Natural killer cell (primary cell): ENCODE measurements around the gene PHIP. TPM values are rescaled to one million over a fixed set of nuclear protein-coding genes. Genes with fewer than 3 reads are reported as not detected.
A peak's percentile ranks its signal among the peaks of the same experiment; 100 is the strongest.

Experiments
- ATAC-seq, 3 donors: fragments of 150-1000 bp in 2 of 3; fragments of 200-7000 bp in 1 of 3; cut with Tn5 transposase; 1 replicate in 1 of 3; 2 replicates in 2 of 3; pipeline ENCODE4 v1.10.0; 2021; ENCODE audit warnings: mild to moderate bottlenecking in 2 of 3, moderate library complexity in 2 of 3
- DNase-seq, 2 donors: peaks; one replicate each; pipeline versions ENCODE4 v3.0.0 to v3.0.0-alpha.2; 2013 to 2021; ENCODE audit warnings: mixed read lengths in 1 of 2
- H3K27ac ChIP-seq: one replicate; pipeline ENCODE4 v1.5.1; 2013; ENCODE audit warnings: mild to moderate bottlenecking, low read length
- H3K27me3 ChIP-seq: one replicate; pipeline ENCODE4 v1.6.1; 2013; ENCODE audit warnings: low read length; ENCODE audit not compliant: control insufficient read depth, insufficient read depth
- H3K36me3 ChIP-seq: one replicate; pipeline ENCODE4 v1.6.1; 2013; ENCODE audit warnings: low read length; ENCODE audit not compliant: control insufficient read depth, insufficient read depth
- H3K4me1 ChIP-seq: one replicate; pipeline ENCODE4 v1.6.1; 2013; ENCODE audit warnings: low read length; ENCODE audit not compliant: control insufficient read depth, insufficient read depth
- H3K4me3 ChIP-seq: one replicate; pipeline ENCODE4 v1.5.1; 2013; ENCODE audit warnings: low read length
- H3K9me3 ChIP-seq: one replicate; pipeline ENCODE4 v1.6.1; 2013; ENCODE audit warnings: low read length; ENCODE audit not compliant: control insufficient read depth, insufficient read depth
- H3K27ac Mint-ChIP-seq, 2 donors: one replicate each; pipeline ENCODE4 v1.8.0; 2022; ENCODE audit warnings: mild to moderate bottlenecking in 2 of 2, mixed read lengths in 2 of 2, moderate library complexity in 1 of 2
- H3K27me3 Mint-ChIP-seq, 2 donors: one replicate each; pipeline ENCODE4 v1.8.0; 2022; ENCODE audit warnings: low read depth in 2 of 2, mixed read lengths in 2 of 2
- H3K36me3 Mint-ChIP-seq: one replicate; pipeline ENCODE4 v1.8.0; 2022; ENCODE audit warnings: mixed read lengths
- H3K4me1 Mint-ChIP-seq, 2 donors: one replicate each; pipeline ENCODE4 v1.8.0; 2022; ENCODE audit warnings: mixed read lengths in 2 of 2
- H3K4me3 Mint-ChIP-seq: one replicate; pipeline ENCODE4 v1.8.0; 2022; ENCODE audit warnings: mild to moderate bottlenecking, moderate library complexity, mixed read lengths
- H3K9me3 Mint-ChIP-seq, 2 donors: one replicate each; pipeline ENCODE4 v1.8.0; 2022; ENCODE audit warnings: mixed read lengths in 2 of 2
- WGBS: methylation state at CpG from one replicate; pipeline ENCODE4 v1.1.7; 2013; ENCODE audit warnings: missing lambda C conversion rate; ENCODE audit not compliant: insufficient coverage; 5-methylcytosine and 5-hydroxymethylcytosine counted together
- intact Hi-C: fragments of 100-400 bp; cut with micrococcal nuclease; formaldehyde crosslinking; loops from one replicate; pipeline ENCODE4 v1.14.2; 2022
- total RNA-seq, 4 donors: library from RNA; stranded (reverse); fragments of 120-200 nt in 1 of 4; gene quantifications; one replicate each; pipeline versions ENCODE4 v1.2.3 to v1.2.4, GENCODE V29; 2013 to 2022
- TF ChIP-seq, protein P1 (sequence below): fragments of 200-600 bp; IDR thresholded peaks from one replicate; pipeline ENCODE4 v1.8.0; 2022; ENCODE audit warnings: antibody characterized with exemption

Gene PHIP
- total RNA-seq, 3 donors from 2014 or later (not counting 1 experiment from before 2014, with no cell fraction given) = 38.5 to 45.6 (median 42.5) TPM

DNA sequence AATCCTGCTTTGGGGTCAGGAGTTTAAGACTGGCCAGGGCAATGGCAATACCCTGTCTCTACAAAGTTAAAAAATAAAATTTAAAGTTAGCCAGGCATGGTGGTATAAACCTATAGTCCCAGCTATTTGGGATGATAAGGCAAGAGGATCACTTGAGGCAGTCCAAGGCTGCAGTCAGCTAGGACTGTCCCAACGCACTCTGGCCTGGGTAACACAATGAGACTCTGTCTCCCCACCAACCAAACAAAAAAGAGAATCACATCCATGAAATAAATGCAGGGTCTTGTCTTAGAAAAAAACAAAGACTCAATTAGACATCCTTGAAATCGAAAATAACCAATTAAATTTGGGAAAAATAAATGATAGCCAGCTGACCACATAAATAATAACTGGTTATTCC lies 88.9 kb downstream of the PHIP start:
- peaks cover 87% of the 10 kb centered on the region for H3K36me3 ChIP-seq
- Mint-ChIP-seq H3K27ac (peak overlapping the region in 1 of 2 donors; percentile 63), H3K9me3 (no peaks in the 10 kb centered on the region), H3K36me3 (peaks cover 28% of the 10 kb centered on the region), H3K4me1 (no peaks in the 10 kb centered on the region), H3K27me3 (no peaks in the 10 kb centered on the region), H3K4me3 (no peak overlapping the region)
- no peaks in the 10 kb centered on the region for H3K27me3 ChIP-seq
- intact Hi-C loops = no loop called here
- TF ChIP-seq, protein P1, sequence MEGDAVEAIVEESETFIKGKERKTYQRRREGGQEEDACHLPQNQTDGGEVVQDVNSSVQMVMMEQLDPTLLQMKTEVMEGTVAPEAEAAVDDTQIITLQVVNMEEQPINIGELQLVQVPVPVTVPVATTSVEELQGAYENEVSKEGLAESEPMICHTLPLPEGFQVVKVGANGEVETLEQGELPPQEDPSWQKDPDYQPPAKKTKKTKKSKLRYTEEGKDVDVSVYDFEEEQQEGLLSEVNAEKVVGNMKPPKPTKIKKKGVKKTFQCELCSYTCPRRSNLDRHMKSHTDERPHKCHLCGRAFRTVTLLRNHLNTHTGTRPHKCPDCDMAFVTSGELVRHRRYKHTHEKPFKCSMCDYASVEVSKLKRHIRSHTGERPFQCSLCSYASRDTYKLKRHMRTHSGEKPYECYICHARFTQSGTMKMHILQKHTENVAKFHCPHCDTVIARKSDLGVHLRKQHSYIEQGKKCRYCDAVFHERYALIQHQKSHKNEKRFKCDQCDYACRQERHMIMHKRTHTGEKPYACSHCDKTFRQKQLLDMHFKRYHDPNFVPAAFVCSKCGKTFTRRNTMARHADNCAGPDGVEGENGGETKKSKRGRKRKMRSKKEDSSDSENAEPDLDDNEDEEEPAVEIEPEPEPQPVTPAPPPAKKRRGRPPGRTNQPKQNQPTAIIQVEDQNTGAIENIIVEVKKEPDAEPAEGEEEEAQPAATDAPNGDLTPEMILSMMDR = no peak
- no peak for DNase-seq
- no peaks in the 10 kb centered on the region for H3K9me3 ChIP-seq
- H3K4me1 ChIP-seq = no peaks in the 10 kb centered on the region
- no peak for ATAC-seq
- 100% methylated on average over 2 of the region's 2 CpGs for WGBS
- no peak overlapping the region for H3K4me3 ChIP-seq
- no peak overlapping the region for H3K27ac ChIP-seq

- Histone ChIP-seq H3K27ac (no peak overlapping the region), H3K4me1 (no peaks in the 10 kb centered on the region), H3K27me3 (no peaks in the 10 kb centered on the region), H3K4me3 (no peak overlapping the region), H3K36me3 (peaks cover 93% of the 10 kb centered on the region), H3K9me3 (no peaks in the 10 kb centered on the region)
- Mint-ChIP-seq H3K36me3 (peaks cover 44% of the 10 kb centered on the region), H3K27ac (no peak overlapping the region), H3K4me3 (no peak overlapping the region), H3K27me3 (no peaks in the 10 kb centered on the region), H3K4me1 (no peaks in the 10 kb centered on the region), H3K9me3 (no peaks in the 10 kb centered on the region)
- no CpG with 5 or more reads among the region's 1 CpG for WGBS
- TF ChIP-seq, protein P1 = no peak
- ATAC-seq (no peak), DNase-seq (no peak)
- intact Hi-C loops = no loop called here
Measured at GRCh38 chr6:78986161-78986560, 91.9 kb downstream of the PHIP start.

DNA sequence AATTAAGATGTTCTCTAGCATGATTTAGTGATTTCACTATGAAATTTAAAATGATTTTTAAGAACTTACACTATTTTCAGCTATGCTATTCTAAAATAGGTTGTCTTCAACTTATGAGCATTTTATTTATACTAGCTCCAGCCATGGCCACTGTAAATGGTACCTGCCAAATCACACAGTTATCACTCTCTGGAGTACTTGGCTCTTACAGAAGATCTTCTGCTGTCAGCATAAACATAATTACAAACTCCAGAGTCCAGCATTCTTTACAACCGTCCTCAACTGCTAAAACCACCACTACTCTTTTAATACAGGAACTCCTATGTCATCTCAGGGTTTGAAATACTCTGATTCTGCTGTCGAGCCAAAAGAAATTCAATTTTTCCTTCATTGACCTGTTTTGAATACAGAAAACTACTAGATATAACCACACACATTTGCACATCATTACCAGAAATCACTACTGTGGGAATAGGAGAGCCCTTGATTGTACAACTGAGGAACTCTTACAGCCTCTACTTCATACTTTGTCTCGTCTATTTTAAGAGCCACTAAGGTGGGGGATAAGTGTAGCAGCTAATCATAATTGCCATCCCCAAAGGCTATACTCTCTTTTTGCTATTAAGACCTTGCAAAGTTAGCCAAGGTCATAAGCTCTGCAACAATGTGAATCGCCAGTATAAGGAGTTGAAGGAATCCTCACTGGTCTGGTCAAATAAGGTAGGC lies 93.7 kb downstream of the PHIP start:
- H3K4me1 ChIP-seq = no peaks in the 10 kb centered on the region
- H3K36me3 ChIP-seq = peaks cover 92% of the 10 kb centered on the region
- no peak overlapping the region for H3K4me3 ChIP-seq
- no peak for ATAC-seq
- H3K36me3 Mint-ChIP-seq = peaks cover 42% of the 10 kb centered on the region
- no peak for DNase-seq
- H3K27me3 ChIP-seq = no peaks in the 10 kb centered on the region
- TF ChIP-seq, protein P1 = no peak
- no peaks in the 10 kb centered on the region for H3K9me3 ChIP-seq
- intact Hi-C loops = no loop called here
- 89% methylated on average over 3 of the region's 4 CpGs for WGBS
- H3K27ac ChIP-seq = no peak overlapping the region
- no peaks in the 10 kb centered on the region for H3K9me3 Mint-ChIP-seq
- peak overlapping the region in 1 of 2 donors; percentile 8 for H3K27ac Mint-ChIP-seq
- no peaks in the 10 kb centered on the region for H3K27me3 Mint-ChIP-seq
- H3K4me1 Mint-ChIP-seq = peaks cover under 1 to 9% of the 10 kb centered on the region in 2 donors
- H3K4me3 Mint-ChIP-seq = no peak overlapping the region

DNA sequence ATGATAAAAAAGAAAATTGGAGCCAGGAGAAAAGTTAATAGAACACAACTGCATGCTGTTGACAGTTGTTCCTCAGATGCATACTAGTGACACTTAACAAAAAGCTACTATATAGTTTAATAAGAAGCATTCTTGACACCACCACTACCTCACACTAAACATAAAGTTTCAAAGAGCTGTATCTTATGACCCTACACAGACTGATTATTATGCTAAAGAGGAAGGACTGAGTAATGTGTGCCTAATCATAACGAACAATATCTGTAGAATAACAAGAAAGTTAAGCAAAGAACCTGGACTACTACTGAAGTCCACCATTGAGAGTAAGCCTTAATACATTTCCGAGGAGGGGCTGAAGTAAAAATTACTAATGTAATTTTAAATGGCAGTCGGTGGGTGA lies 110.9 kb downstream of the PHIP start:
- Histone ChIP-seq H3K4me1 (no peaks in the 10 kb centered on the region), H3K36me3 (peaks cover 76% of the 10 kb centered on the region), H3K27me3 (no peaks in the 10 kb centered on the region), H3K27ac (no peak overlapping the region), H3K4me3 (no peak overlapping the region), H3K9me3 (no peaks in the 10 kb centered on the region)
- H3K36me3 Mint-ChIP-seq = peaks cover 33% of the 10 kb centered on the region
- DNase-seq (no peak), ATAC-seq (no peak)
- H3K27me3 Mint-ChIP-seq = no peaks in the 10 kb centered on the region
- WGBS = 100% methylated on average over 1 of the region's 3 CpGs
- TF ChIP-seq, protein P1 = no peak
- no peak overlapping the region for H3K4me3 Mint-ChIP-seq
- no peak overlapping the region for H3K27ac Mint-ChIP-seq
- H3K4me1 Mint-ChIP-seq = no peaks in the 10 kb centered on the region
- H3K9me3 Mint-ChIP-seq = no peaks in the 10 kb centered on the region
- intact Hi-C loops = no loop called here
